Right atrium auricular region (tissue), 2 donors: ENCODE measurements around the gene CLEC9A. TPM values are rescaled to one million over a fixed set of nuclear protein-coding genes. Genes with fewer than 3 reads are reported as not detected.

Source experiments
- DNase-seq: peaks from one replicate; pipeline ENCODE4 v3.0.0-alpha.2; 2019; ENCODE audit warnings: low spot score
- H3K27ac ChIP-seq, 2 donors: fragments of 200-600 bp; sonication (generic); 1 replicate in 1 of 2; 2 replicates in 1 of 2; pipeline ENCODE4 v1.5.1; 2016 to 2019
- H3K27me3 ChIP-seq, 2 donors: fragments of 200-600 bp; sonication (generic); one replicate each; pipeline versions ENCODE4 v1.5.1 to v1.6.0; 2017 to 2019
- H3K36me3 ChIP-seq: fragments of 200-600 bp; sonication (generic); one replicate; pipeline ENCODE4 v1.5.1; 2016
- H3K4me1 ChIP-seq, 2 donors: fragments of 200-600 bp; sonication (generic); one replicate each; pipeline versions ENCODE4 v1.5.1 to v1.6.0; 2017 to 2019
- H3K4me3 ChIP-seq, 2 donors: fragments of 200-600 bp; sonication (generic); 1 replicate in 1 of 2; 2 replicates in 1 of 2; pipeline ENCODE4 v1.5.1; 2017 to 2019; ENCODE audit warnings: mild to moderate bottlenecking in 1 of 2, moderate library complexity in 1 of 2
- H3K9me3 ChIP-seq, 2 donors: fragments of 200-600 bp; sonication (generic); one replicate each; pipeline ENCODE4 v1.5.1; 2019
- total RNA-seq, 2 donors: library from RNA; depleted of rRNA; stranded (reverse); fragments of >200 nt; gene quantifications; one replicate each; pipeline ENCODE4 v1.1.0, GENCODE V29; 2016
- TF ChIP-seq, protein P1 (sequence below), 2 donors: fragments of 200-600 bp; sonication (generic); IDR thresholded peaks; one replicate each; pipeline ENCODE4 v1.5.1; 2019; ENCODE audit warnings: antibody characterized with exemption in 2 of 2

CLEC9A gene
- total RNA-seq, 2 donors from 2014 or later: not detected

DNA sequence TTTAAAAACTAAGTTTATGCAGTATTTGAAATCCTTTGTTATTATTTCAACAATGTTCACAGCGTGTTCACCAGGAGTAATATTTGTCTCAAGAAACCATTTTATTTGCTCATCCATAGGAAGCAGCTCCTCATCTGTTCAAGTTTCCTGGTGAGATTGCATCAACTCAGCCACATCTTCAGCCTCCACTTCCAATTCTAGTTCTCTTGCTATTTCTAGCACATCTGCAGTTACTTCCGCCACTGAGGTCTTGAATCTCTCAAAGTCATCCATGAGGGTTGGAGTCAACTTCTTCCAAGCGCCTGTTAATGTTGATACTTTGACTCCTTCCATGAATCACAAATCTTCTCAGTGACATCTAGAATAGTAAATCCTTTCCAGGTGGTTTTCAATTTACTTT, 18.0 kb downstream of the CLEC9A start:
- Histone ChIP-seq H3K36me3 (no peaks in the 10 kb centered on the region), H3K9me3 (peaks cover 0 to 11% of the 10 kb centered on the region in 2 donors), H3K27me3 (no peaks in the 10 kb centered on the region), H3K4me1 (no peaks in the 10 kb centered on the region), H3K27ac (no peak overlapping the region), H3K4me3 (no peak overlapping the region)
- TF ChIP-seq, protein P1, sequence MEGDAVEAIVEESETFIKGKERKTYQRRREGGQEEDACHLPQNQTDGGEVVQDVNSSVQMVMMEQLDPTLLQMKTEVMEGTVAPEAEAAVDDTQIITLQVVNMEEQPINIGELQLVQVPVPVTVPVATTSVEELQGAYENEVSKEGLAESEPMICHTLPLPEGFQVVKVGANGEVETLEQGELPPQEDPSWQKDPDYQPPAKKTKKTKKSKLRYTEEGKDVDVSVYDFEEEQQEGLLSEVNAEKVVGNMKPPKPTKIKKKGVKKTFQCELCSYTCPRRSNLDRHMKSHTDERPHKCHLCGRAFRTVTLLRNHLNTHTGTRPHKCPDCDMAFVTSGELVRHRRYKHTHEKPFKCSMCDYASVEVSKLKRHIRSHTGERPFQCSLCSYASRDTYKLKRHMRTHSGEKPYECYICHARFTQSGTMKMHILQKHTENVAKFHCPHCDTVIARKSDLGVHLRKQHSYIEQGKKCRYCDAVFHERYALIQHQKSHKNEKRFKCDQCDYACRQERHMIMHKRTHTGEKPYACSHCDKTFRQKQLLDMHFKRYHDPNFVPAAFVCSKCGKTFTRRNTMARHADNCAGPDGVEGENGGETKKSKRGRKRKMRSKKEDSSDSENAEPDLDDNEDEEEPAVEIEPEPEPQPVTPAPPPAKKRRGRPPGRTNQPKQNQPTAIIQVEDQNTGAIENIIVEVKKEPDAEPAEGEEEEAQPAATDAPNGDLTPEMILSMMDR (IDR thresholded peaks at IDR 0.05): no peak
- no peak for DNase-seq

DNA sequence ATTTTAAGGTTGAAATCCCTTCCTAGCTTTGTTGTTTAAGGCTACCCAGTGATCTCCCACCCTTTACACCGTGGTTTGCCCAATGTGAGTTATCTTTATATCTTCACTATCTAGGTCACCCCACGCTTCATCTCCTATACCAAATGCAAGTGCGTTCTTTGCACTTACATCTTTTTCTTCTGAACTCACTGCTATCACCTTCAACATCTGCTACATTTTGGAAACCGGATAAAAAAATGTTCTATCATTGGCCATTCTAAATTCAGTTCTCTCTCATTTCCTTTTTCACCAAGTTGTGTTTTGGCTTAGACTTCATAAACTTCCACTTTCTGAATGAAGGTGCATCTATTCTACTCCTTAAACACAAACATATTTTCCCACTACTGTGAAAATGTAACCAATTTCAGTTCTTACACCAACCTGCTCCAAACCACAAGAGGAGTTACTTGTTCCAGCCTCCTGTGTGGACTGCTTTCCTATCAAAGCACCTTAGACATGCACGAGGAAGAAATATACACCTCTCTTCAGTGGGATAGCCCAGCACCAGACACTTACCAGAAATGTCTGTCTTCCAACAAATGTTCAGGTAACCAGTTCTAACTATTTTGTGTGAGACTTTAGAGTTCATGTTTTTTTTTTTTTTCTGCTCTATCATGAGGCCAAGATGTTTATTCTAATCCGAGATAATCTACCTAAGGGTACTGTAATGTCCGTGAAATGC, 21.9 kb downstream of the CLEC9A start:
- Histone ChIP-seq H3K9me3 (peaks cover 0 to 11% of the 10 kb centered on the region in 2 donors), H3K4me1 (no peaks in the 10 kb centered on the region), H3K4me3 (no peak overlapping the region), H3K27me3 (no peaks in the 10 kb centered on the region), H3K27ac (no peak overlapping the region), H3K36me3 (no peaks in the 10 kb centered on the region)
- TF ChIP-seq, protein P1 (IDR thresholded peaks at IDR 0.05): no peak
- no peak for DNase-seq

- no peak for DNase-seq
- Histone ChIP-seq H3K27me3 (no peaks in the 10 kb centered on the region), H3K36me3 (no peaks in the 10 kb centered on the region), H3K9me3 (no peaks in the 10 kb centered on the region), H3K4me3 (no peak overlapping the region), H3K4me1 (no peaks in the 10 kb centered on the region), H3K27ac (no peak overlapping the region)
- TF ChIP-seq, protein P1 (IDR thresholded peaks at IDR 0.05): no peak
Observed at GRCh38 chr12:10058387-10058786, 27.9 kb downstream of the CLEC9A start.

- TF ChIP-seq, protein P1 (IDR thresholded peaks at IDR 0.05): no peak
- Histone ChIP-seq H3K27ac (no peak overlapping the region), H3K36me3 (no peaks in the 10 kb centered on the region), H3K4me1 (no peaks in the 10 kb centered on the region), H3K9me3 (no peaks in the 10 kb centered on the region), H3K27me3 (no peaks in the 10 kb centered on the region), H3K4me3 (no peak overlapping the region)
- DNase-seq: no peak
Observed at GRCh38 chr12:10065241-10065640, 34.8 kb downstream of the CLEC9A start.

DNA sequence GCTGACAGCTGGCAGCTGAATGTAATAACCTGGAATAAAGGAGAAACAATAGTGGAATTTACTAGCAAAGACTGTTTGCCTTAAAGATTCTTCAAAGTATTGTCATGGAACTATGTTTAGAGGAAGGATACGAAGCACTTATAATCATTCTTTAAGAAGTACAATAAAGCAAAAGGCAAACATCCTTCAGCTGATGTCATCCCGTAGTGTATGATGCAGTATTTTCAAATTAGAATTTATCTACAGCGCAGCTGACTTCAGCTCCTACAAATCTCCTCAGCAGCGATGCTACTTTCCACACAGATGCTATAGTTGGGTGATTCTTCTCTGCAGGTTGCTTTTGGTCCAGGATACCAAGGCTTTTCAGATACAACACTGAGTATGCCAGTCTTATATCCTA, 36.8 kb downstream of the CLEC9A start:
- peak overlapping the region; percentile 49 to 65 for H3K27ac ChIP-seq
- H3K4me1 ChIP-seq: no peaks in the 10 kb centered on the region
- no peaks in the 10 kb centered on the region for H3K27me3 ChIP-seq
- H3K36me3 ChIP-seq: no peaks in the 10 kb centered on the region
- no peak for DNase-seq
- no peak overlapping the region for H3K4me3 ChIP-seq
- TF ChIP-seq, protein P1 (IDR thresholded peaks at IDR 0.05): no peak
- no peaks in the 10 kb centered on the region for H3K9me3 ChIP-seq

- TF ChIP-seq, protein P1 (IDR thresholded peaks at IDR 0.05): no peak
- Histone ChIP-seq H3K4me1 (no peaks in the 10 kb centered on the region), H3K9me3 (no peaks in the 10 kb centered on the region), H3K27ac (peak overlapping the region; percentile 49 to 65), H3K4me3 (no peak overlapping the region), H3K27me3 (no peaks in the 10 kb centered on the region), H3K36me3 (no peaks in the 10 kb centered on the region)
- no peak for DNase-seq
Observed at GRCh38 chr12:10067942-10068341, 37.5 kb downstream of the CLEC9A start.
